Trophoblast cell (in vitro differentiated cells and primary cell): ENCODE results near the gene KISS1.

Source experiments
- DNase-seq, 2 donors: peaks; one replicate each; pipeline ENCODE4 v3.0.0-alpha.2; 2016
- H2AFZ ChIP-seq: 2 replicates; pipeline ENCODE4 v1.6.1; 2013; ENCODE audit warnings: low read length, moderate library complexity, mild to moderate bottlenecking; ENCODE audit not compliant: insufficient read depth, poor library complexity
- H2AK5ac ChIP-seq: 2 replicates; pipeline ENCODE4 v1.6.1; 2013; ENCODE audit warnings: mild to moderate bottlenecking, low read length
- H2BK120ac ChIP-seq: 2 replicates; pipeline ENCODE4 v1.6.1; 2013; ENCODE audit warnings: low read length, mild to moderate bottlenecking, moderate library complexity; ENCODE audit not compliant: insufficient read depth, poor library complexity
- H2BK12ac ChIP-seq: 2 replicates; pipeline ENCODE4 v1.6.1; 2013; ENCODE audit warnings: mild to moderate bottlenecking, low read length, moderate library complexity
- H2BK5ac ChIP-seq: 2 replicates; pipeline ENCODE4 v1.6.1; 2013; ENCODE audit warnings: low read length, low read depth, moderate library complexity, mild to moderate bottlenecking; ENCODE audit not compliant: poor library complexity
- H3K14ac ChIP-seq: 2 replicates; pipeline ENCODE4 v1.6.1; 2013; ENCODE audit warnings: mild to moderate bottlenecking, low read length
- H3K18ac ChIP-seq: 2 replicates; pipeline ENCODE4 v1.6.1; 2013; ENCODE audit warnings: mild to moderate bottlenecking, low read length
- H3K23ac ChIP-seq: 2 replicates; pipeline ENCODE4 v1.6.1; 2013; ENCODE audit warnings: low read length
- H3K27ac ChIP-seq: 2 replicates; pipeline ENCODE4 v1.5.1; 2013; ENCODE audit warnings: low read depth, mild to moderate bottlenecking, inconsistent platforms, low read length, moderate library complexity
- H3K27me3 ChIP-seq: 2 replicates; pipeline ENCODE4 v1.6.1; 2013; ENCODE audit warnings: inconsistent platforms, mild to moderate bottlenecking, low read length, moderate library complexity; ENCODE audit not compliant: insufficient read depth
- H3K36me3 ChIP-seq, 2 experiments: 1 replicate in 1 of 2; 2 replicates in 1 of 2; pipeline ENCODE4 v1.6.1; 2013; ENCODE audit warnings: low read length in 2 of 2, mild to moderate bottlenecking in 2 of 2, moderate library complexity in 1 of 2; ENCODE audit not compliant: insufficient read depth in 2 of 2, control insufficient read depth in 1 of 2
- H3K4ac ChIP-seq: 2 replicates; pipeline ENCODE4 v1.6.1; 2013; ENCODE audit warnings: low read depth, mild to moderate bottlenecking, low read length, moderate library complexity
- H3K4me1 ChIP-seq, 2 experiments: 1 replicate in 1 of 2; 2 replicates in 1 of 2; pipeline ENCODE4 v1.6.1; 2013; ENCODE audit warnings: low read length in 2 of 2, mild to moderate bottlenecking in 2 of 2, moderate library complexity in 1 of 2; ENCODE audit not compliant: insufficient read depth in 2 of 2, control insufficient read depth in 1 of 2
- H3K4me2 ChIP-seq: 2 replicates; pipeline ENCODE4 v1.6.1; 2013; ENCODE audit warnings: inconsistent platforms, mild to moderate bottlenecking, low read length, moderate library complexity
- H3K4me3 ChIP-seq: 2 replicates; pipeline ENCODE4 v1.5.1; 2013; ENCODE audit warnings: mild to moderate bottlenecking, low read depth, low read length, inconsistent platforms
- H3K79me1 ChIP-seq: one replicate; pipeline ENCODE4 v1.6.1; 2013; ENCODE audit warnings: low read length
- H3K79me2 ChIP-seq: 2 replicates; pipeline ENCODE4 v1.6.1; 2013; ENCODE audit warnings: low read length, mild to moderate bottlenecking; ENCODE audit not compliant: control insufficient read depth, insufficient read depth, poor library complexity
- H3K9ac ChIP-seq: 2 replicates; pipeline ENCODE4 v1.6.1; 2013; ENCODE audit warnings: mild to moderate bottlenecking, low read length
- H3K9me3 ChIP-seq: 2 replicates; pipeline ENCODE4 v1.6.1; 2013; ENCODE audit warnings: low read depth, mild to moderate bottlenecking, control low read depth, inconsistent platforms, low read length; ENCODE audit not compliant: insufficient read depth
- H4K12ac ChIP-seq: 2 replicates; pipeline ENCODE4 v1.6.1; 2013; ENCODE audit warnings: low read depth, mild to moderate bottlenecking, low read length, moderate library complexity
- H4K8ac ChIP-seq: 2 replicates; pipeline ENCODE4 v1.6.1; 2013; ENCODE audit warnings: low read depth, mild to moderate bottlenecking, low read length, moderate library complexity
- H4K91ac ChIP-seq: one replicate; pipeline ENCODE4 v1.6.1; 2013; ENCODE audit warnings: low read depth, mild to moderate bottlenecking, low read length, moderate library complexity
- WGBS: extraction: QIAGEN DNeasy Blood & Tissue Kit; methylation state at CpG from one replicate; pipeline ENCODE4 v1.1.7; 2013; ENCODE audit warnings: missing lambda C conversion rate; ENCODE audit not compliant: insufficient read length, insufficient coverage; ENCODE audit errors: extremely low coverage; 5-methylcytosine and 5-hydroxymethylcytosine counted together

KISS1 gene

DNA sequence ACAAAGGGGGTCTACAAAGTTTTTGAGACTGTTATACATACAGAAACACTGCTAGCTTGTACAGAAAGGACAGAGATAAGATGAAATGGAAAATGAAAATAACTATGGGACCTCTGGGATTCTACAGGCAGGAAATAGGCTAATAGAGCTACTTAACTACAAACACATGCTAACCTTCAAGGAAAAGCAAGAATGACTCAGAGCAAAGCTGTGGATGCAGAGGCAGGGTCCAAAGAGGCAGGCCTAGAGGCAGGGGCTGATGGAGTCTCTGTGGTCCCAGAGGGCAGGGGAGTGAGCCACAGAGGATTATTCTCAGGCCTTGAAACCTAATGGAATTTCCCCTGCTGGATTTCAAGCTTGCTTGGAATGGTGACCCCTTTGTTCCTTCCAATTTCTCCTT, 36.2 kb upstream of the KISS1 start:
- H3K4me3 ChIP-seq = no peak overlapping the region
- no peak overlapping the region for H4K12ac ChIP-seq
- H2BK120ac ChIP-seq = no peak overlapping the region
- peaks cover 18 to 26% of the 10 kb centered on the region in 2 experiments for H3K36me3 ChIP-seq
- no peak overlapping the region for H2AFZ ChIP-seq
- no peak overlapping the region for H2AK5ac ChIP-seq
- no peak overlapping the region for H3K14ac ChIP-seq
- H3K23ac ChIP-seq = no peak overlapping the region
- H3K27me3 ChIP-seq = no peaks in the 10 kb centered on the region
- H2BK5ac ChIP-seq = no peak overlapping the region
- no peak overlapping the region for H3K9ac ChIP-seq
- H3K4ac ChIP-seq = no peak overlapping the region
- H3K18ac ChIP-seq = no peak overlapping the region
- H2BK12ac ChIP-seq = no peak overlapping the region
- no peaks in the 10 kb centered on the region for H3K9me3 ChIP-seq
- no peaks in the 10 kb centered on the region for H3K4me1 ChIP-seq
- no peak overlapping the region for H3K27ac ChIP-seq
- no peak overlapping the region for H4K8ac ChIP-seq
- H3K79me2 ChIP-seq = no peaks in the 10 kb centered on the region
- DNase-seq = no peak
- H3K4me2 ChIP-seq = no peak overlapping the region
- H3K79me1 ChIP-seq = no peaks in the 10 kb centered on the region
- H4K91ac ChIP-seq = no peak overlapping the region

- Histone ChIP-seq H4K12ac (no peak overlapping the region), H3K27me3 (no peaks in the 10 kb centered on the region), H3K9me3 (no peaks in the 10 kb centered on the region), H3K27ac (no peak overlapping the region), H3K4me1 (peaks cover 0 to 5% of the 10 kb centered on the region in 2 experiments), H3K9ac (no peak overlapping the region), H2AFZ (no peak overlapping the region), H3K4ac (no peak overlapping the region), H4K91ac (no peak overlapping the region), H3K23ac (no peak overlapping the region), H3K4me2 (no peak overlapping the region), H3K18ac (no peak overlapping the region), H3K14ac (no peak overlapping the region), H2BK12ac (no peak overlapping the region), H2AK5ac (no peak overlapping the region), H3K79me1 (no peaks in the 10 kb centered on the region), H3K36me3 (peaks cover 21 to 34% of the 10 kb centered on the region in 2 experiments), H2BK5ac (no peak overlapping the region), H3K79me2 (no peaks in the 10 kb centered on the region), H2BK120ac (no peak overlapping the region), H4K8ac (no peak overlapping the region), H3K4me3 (no peak overlapping the region)
- DNase-seq = no peak
- no CpG with 5 or more reads among the region's 14 CpGs for WGBS
Measured at GRCh38 chr1:204230211-204230610, 33.9 kb upstream of the KISS1 start.

DNA sequence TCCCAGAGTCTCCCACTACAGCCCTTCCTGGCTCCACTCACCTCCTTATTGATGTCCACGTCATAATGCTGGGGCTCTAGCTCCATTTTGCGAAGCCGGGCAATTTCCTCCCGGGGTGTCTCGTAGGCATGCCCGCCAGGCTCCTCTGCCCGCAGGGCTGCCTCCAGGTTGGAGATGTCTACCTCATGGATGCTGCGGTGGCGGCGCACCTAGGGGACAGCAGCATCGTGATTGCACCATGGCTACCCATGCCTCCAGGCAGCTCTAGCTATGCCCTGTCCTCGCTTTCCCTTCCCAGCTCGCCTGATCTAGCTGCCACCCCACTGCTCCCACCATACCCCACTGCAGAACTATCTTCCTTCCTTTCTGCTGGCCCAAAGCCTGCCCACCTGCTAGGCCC, 32.6 kb upstream of the KISS1 start:
- H3K36me3 ChIP-seq = peaks cover 21 to 33% of the 10 kb centered on the region in 2 experiments
- no peak overlapping the region for H4K8ac ChIP-seq
- H2BK120ac ChIP-seq = no peak overlapping the region
- WGBS = no CpG with 5 or more reads among the region's 13 CpGs
- no peaks in the 10 kb centered on the region for H3K27me3 ChIP-seq
- H2AFZ ChIP-seq = no peak overlapping the region
- no peak overlapping the region for H3K14ac ChIP-seq
- H4K91ac ChIP-seq = no peak overlapping the region
- no peaks in the 10 kb centered on the region for H3K9me3 ChIP-seq
- no peaks in the 10 kb centered on the region for H3K79me1 ChIP-seq
- no peak overlapping the region for H3K23ac ChIP-seq
- no peak overlapping the region for H2BK12ac ChIP-seq
- H4K12ac ChIP-seq = no peak overlapping the region
- no peaks in the 10 kb centered on the region for H3K79me2 ChIP-seq
- no peak overlapping the region for H3K9ac ChIP-seq
- H3K18ac ChIP-seq = no peak overlapping the region
- DNase-seq = no peak
- H3K4me1 ChIP-seq = peaks cover 0 to 5% of the 10 kb centered on the region in 2 experiments
- no peak overlapping the region for H2AK5ac ChIP-seq
- no peak overlapping the region for H3K4me2 ChIP-seq
- no peak overlapping the region for H3K27ac ChIP-seq
- H3K4ac ChIP-seq = no peak overlapping the region
- H2BK5ac ChIP-seq = no peak overlapping the region
- H3K4me3 ChIP-seq = no peak overlapping the region

GRCh38 chr1:204227996-204228785, 31.9 kb upstream of the KISS1 start:
- Histone ChIP-seq H3K4me1 (peaks cover 0 to 5% of the 10 kb centered on the region in 2 experiments), H3K4me3 (no peak overlapping the region), H3K36me3 (peaks cover 21 to 33% of the 10 kb centered on the region in 2 experiments), H3K9me3 (no peaks in the 10 kb centered on the region), H3K4me2 (no peak overlapping the region), H2AK5ac (no peak overlapping the region), H3K79me2 (no peaks in the 10 kb centered on the region), H2BK12ac (no peak overlapping the region), H3K14ac (no peak overlapping the region), H2AFZ (no peak overlapping the region), H3K23ac (no peak overlapping the region), H4K12ac (no peak overlapping the region), H3K18ac (no peak overlapping the region), H3K4ac (no peak overlapping the region), H3K27me3 (no peaks in the 10 kb centered on the region), H2BK120ac (no peak overlapping the region), H4K8ac (no peak overlapping the region), H3K79me1 (no peaks in the 10 kb centered on the region), H3K27ac (no peak overlapping the region), H4K91ac (no peak overlapping the region), H3K9ac (no peak overlapping the region), H2BK5ac (no peak overlapping the region)
- no peak for DNase-seq
- WGBS = no CpG with 5 or more reads among the region's 20 CpGs
